Measurements from ENCODE around the gene SYPL2.

DNA sequence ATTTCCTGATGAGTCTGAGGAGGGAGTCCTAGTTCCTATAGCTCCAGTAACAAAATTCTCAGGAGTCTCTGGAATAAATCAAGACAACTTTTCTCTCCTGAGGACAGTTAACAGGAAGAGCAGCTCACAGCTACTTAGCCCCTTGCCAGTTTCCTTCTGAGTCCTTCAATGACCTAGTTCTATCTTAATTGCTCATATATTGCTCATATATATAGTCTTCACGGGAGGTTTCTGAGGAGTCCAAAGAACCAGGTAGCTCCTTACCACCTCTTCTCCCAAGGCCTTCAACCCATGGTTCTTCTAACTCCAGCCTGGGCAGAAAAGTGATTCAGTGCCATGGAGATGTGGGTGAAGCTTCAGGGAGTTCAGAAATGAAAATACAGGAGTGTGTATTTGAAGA, 38.6 kb downstream of the SYPL2 start:
- TF ChIP-seq CTCF (conservative IDR thresholded peaks at IDR 0.05; ENCODE audit: low read length): no peak
- no peak for TF ChIP-seq EZH2phosphoT487 (IDR thresholded peaks at IDR 0.05; ENCODE audit: borderline replicate concordance)

Measured in Loucy (cell line).